ENCODE results near the gene USH2A. TPM values are rescaled to one million over a fixed set of nuclear protein-coding genes. Genes with fewer than 3 reads are reported as not detected.

Gene USH2A
- total RNA-seq, 2 donors from 2014 or later: not detected

- intact Hi-C loops (cut with DNase I): no loop called here
- DNase-seq (ENCODE audit: low spot score): no peak
Measured at GRCh38 chr1:215718575-215719287, 704.5 kb downstream of the USH2A start.

GRCh38 chr1:215717677-215718426 is 705.4 kb downstream of the USH2A start:
- intact Hi-C loops (cut with DNase I): no loop called here
- DNase-seq (ENCODE audit: low spot score): no peak

- no peak for DNase-seq (ENCODE audit: low spot score)
- intact Hi-C loops (cut with DNase I): no loop called here
Measured at GRCh38 chr1:215710899-215711225, 712.4 kb downstream of the USH2A start.

- DNase-seq (ENCODE audit: low spot score): no peak
- intact Hi-C loops (cut with DNase I): no loop called here
Measured at GRCh38 chr1:215710036-215710898, 713.0 kb downstream of the USH2A start.

- intact Hi-C loops (cut with DNase I): no loop called here
- DNase-seq (ENCODE audit: low spot score): no peak
Measured at GRCh38 chr1:215704089-215704860, 719.0 kb downstream of the USH2A start.

- DNase-seq (ENCODE audit: low spot score): no peak
- intact Hi-C loops (cut with DNase I): no loop called here
Measured at GRCh38 chr1:215682232-215682631, 741.0 kb downstream of the USH2A start.

GRCh38 chr1:215681041-215681440 is 742.2 kb downstream of the USH2A start:
- DNase-seq (ENCODE audit: low spot score): no peak
- intact Hi-C loops (cut with DNase I): no loop called here

- intact Hi-C loops (cut with DNase I): no loop called here
Measured at GRCh38 chr1:215679231-215679630, 744.0 kb downstream of the USH2A start.

GRCh38 chr1:215677112-215677511 is 746.1 kb downstream of the USH2A start:
- intact Hi-C loops (cut with DNase I): no loop called here
- DNase-seq (ENCODE audit: low spot score): no peak

More at GRCh38 chr1:215679231-215679630, 744.0 kb downstream of the USH2A start:
- no peak for DNase-seq (ENCODE audit: low spot score)

GRCh38 chr1:215673943-215674342 is 749.3 kb downstream of the USH2A start:
- intact Hi-C loops (cut with DNase I): no loop called here
- no peak for DNase-seq (ENCODE audit: low spot score)

- intact Hi-C loops (cut with DNase I): no loop called here
- no peak for DNase-seq (ENCODE audit: low spot score)
Measured at GRCh38 chr1:215672482-215672881, 750.8 kb downstream of the USH2A start.

GRCh38 chr1:215669806-215670491 is 753.3 kb downstream of the USH2A start:
- DNase-seq (ENCODE audit: low spot score): no peak
- intact Hi-C loops (cut with DNase I): no loop called here

GRCh38 chr1:215667761-215668160 is 755.5 kb downstream of the USH2A start:
- DNase-seq (ENCODE audit: low spot score): no peak
- intact Hi-C loops (cut with DNase I): no loop called here

GRCh38 chr1:215665215-215665614 is 758.0 kb downstream of the USH2A start:
- no peak for DNase-seq (ENCODE audit: low spot score)
- intact Hi-C loops (cut with DNase I): no loop called here

GRCh38 chr1:215661033-215661432 is 762.2 kb downstream of the USH2A start:
- DNase-seq (ENCODE audit: low spot score): no peak
- intact Hi-C loops (cut with DNase I): no loop called here

GRCh38 chr1:215660259-215660658 is 763.0 kb downstream of the USH2A start:
- intact Hi-C loops (cut with DNase I): no loop called here
- no peak for DNase-seq (ENCODE audit: low spot score)

- intact Hi-C loops (cut with DNase I): no loop called here
- no peak for DNase-seq (ENCODE audit: low spot score)
Measured at GRCh38 chr1:215657047-215657446, 766.2 kb downstream of the USH2A start.

- intact Hi-C loops (cut with DNase I): no loop called here
- DNase-seq (ENCODE audit: low spot score): no peak
Measured at GRCh38 chr1:215652371-215652770, 770.9 kb downstream of the USH2A start.

GRCh38 chr1:215651867-215652266 is 771.4 kb downstream of the USH2A start:
- intact Hi-C loops (cut with DNase I): no loop called here
- DNase-seq (ENCODE audit: low spot score): no peak

All from posterior vena cava (tissue), 2 donors.